LNCAP (cell line): ENCODE results near the gene SLC26A5.

ENCODE experiments used
- TF ChIP-seq, protein P1 (sequence below): fragments of 450-650 bp; IDR thresholded peaks from 2 replicates; pipeline ENCODE4 v1.5.1; 2017; ENCODE audit warnings: mild to moderate bottlenecking

Gene SLC26A5

DNA sequence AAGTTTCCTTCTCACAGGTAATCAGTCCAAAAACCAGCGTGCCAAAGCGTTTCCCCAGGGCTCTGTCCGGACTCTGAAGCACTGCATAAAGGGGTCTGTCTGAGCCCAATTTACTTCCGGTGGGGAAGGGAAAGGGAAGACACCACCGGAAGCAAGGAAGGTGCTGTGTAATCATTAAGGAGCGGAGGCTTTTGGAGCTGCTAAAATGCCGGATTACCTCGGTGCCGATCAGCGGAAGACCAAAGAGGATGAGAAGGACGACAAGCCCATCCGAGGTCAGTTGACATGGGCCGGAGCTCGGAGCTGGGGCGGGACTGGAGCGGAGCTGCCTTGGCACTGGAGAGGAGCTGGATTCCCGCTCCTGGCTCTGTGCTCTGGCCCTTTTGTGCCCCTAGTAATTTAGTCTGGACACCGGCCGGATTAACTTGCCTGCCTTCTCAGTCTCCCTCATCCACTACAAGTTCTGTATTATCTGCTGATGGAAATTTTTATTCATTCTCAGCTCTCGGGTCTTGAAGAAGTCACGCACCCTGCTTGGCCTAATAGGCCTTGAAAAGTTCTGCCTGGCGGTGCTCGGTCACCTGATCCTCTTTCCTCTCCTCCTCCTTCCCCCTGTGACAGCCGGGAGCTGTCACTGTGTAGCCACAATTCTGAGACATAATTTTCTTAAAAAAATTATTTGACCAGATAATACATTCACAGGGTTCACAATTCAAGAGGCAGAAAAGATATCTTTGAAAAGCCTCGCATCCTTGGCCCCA lies 98.3 kb downstream of the SLC26A5 start, which contains the start of gene PSMC2:
Gene PSMC2, plus strand, starts transcription at position 137 of the 761 bp plus-strand sequence. Its CDS starts 69 bp downstream, at position 206.
- TF ChIP-seq, protein P1, sequence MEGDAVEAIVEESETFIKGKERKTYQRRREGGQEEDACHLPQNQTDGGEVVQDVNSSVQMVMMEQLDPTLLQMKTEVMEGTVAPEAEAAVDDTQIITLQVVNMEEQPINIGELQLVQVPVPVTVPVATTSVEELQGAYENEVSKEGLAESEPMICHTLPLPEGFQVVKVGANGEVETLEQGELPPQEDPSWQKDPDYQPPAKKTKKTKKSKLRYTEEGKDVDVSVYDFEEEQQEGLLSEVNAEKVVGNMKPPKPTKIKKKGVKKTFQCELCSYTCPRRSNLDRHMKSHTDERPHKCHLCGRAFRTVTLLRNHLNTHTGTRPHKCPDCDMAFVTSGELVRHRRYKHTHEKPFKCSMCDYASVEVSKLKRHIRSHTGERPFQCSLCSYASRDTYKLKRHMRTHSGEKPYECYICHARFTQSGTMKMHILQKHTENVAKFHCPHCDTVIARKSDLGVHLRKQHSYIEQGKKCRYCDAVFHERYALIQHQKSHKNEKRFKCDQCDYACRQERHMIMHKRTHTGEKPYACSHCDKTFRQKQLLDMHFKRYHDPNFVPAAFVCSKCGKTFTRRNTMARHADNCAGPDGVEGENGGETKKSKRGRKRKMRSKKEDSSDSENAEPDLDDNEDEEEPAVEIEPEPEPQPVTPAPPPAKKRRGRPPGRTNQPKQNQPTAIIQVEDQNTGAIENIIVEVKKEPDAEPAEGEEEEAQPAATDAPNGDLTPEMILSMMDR = no peak

DNA sequence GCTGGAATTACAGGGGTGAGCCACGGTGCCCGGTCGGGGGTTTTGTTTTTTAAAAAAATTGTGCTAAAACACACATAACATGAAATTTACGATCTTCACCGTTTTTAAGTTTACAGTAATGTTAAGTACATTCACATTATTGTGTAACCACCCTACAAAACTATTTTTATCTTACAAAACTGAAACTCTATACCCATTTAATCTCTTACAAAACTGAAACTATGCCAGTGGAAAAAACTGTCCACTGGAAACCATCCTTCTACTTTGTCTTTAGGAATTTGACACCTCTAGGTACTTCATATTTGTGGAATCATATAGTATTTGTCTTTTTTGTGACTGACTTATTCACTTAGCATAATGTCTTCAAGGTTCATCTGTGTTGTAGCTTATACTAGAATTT lies 99.6 kb downstream of the SLC26A5 start:
- TF ChIP-seq, protein P1 = no peak

DNA sequence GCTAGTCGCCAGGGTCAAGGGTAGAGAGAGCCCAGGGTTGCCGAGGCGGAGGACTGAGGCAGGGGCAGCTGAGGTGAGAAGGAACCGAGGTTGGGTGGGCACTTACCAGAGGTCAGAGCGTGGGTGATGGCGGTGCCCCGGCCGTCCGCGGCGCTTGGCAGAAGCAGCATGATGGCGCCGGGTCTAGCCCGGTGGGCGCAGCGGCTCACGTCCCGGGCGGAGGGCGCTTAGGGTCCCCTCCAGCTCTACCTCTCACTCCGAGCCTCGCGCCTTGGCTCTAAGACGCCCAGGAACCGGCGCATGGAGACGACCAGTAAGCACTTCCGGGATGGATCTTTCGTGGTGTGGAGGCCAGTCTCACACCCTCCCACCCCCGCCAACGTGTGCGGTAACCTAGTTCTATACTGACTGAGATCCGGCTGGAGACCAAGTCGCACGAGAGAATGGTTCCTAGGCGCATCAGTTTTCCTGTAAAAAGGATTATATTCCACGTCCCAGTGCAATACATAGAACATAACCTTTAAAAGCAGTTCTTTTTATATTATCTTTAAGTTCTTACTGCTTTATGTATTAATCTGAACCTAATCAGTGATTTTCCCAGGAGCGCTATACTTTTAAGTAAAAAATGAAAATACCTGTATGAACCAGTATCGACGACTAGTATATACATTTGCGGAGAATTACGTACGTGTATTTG lies 101.4 kb downstream of the SLC26A5 start, which contains the start of gene DNAJC2:
Gene DNAJC2, minus strand, starts transcription at position 315 of the 697 bp plus-strand sequence. Its CDS starts 145 bp downstream, at position 170.
- TF ChIP-seq, protein P1 = no peak

DNA sequence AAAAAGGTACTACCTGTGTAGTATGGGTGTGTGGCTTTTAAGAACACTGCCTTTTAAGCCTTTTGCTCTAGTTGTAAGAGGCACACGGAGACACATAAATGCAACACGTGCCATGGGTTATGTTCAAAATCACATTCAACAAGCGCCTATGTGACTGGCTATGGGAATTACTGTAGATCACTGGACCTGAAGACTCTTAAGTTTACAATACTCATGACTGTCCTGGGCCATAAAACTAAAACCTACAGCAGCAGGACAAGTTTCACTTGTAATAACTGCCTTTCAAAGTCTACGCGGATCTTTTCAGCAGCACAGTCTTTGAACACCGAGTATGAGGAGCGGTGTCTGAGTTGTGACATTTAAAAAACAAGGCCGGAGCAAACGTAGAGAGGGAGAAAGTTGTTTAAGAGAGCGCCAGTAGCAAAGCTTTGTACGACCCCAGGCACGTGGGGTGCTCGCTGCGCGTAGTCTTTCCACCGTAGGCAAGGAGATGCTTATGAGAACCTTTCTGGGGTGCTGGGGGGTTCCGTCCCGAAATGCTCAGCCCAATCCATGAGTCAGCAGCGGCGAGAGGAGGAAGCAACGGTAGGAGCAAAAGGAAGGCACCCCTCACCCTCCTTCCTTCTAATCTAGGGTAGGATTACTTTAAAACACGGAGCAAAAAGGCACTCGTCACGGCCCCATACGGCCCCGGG lies 102.1 kb downstream of the SLC26A5 start:
- TF ChIP-seq, protein P1 = no peak

DNA sequence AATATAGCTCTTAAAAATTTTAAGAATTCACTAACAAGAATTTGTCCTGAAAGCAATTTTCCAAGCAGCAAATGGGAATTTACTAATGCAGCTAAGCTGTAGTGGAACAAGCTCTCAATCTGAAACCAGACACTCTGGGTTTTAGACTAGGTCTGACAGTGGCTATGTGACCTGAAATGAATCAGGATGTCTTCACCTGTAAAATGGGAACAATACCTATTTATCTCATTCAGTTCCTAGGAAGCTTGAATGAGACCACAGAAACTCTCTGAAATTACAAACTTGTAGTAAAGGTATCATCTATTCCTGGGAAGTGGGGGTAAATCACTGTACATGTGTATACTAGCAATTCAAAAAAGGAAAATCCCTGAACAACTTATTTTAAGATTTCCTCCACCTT lies 102.7 kb downstream of the SLC26A5 start:
- TF ChIP-seq, protein P1 = no peak

DNA sequence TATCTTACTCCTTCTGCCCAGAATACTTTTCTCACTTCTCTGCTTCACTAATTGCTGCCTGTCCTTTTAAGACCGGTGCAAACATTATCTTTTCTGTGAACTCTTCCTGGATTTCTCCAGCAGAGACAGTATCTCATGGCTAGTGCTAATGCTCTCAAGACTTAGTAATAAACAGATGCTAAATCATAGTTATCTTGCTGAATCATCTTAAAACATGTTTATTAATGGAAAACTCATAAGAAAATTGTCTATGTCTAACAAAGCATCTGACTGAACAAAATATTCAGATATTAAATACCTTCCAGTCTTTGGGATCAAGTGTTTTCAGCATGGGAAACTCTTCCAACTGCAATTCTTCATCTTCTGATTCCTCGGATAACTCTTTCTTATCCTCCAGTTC lies 104.5 kb downstream of the SLC26A5 start:
- TF ChIP-seq, protein P1 = no peak

DNA sequence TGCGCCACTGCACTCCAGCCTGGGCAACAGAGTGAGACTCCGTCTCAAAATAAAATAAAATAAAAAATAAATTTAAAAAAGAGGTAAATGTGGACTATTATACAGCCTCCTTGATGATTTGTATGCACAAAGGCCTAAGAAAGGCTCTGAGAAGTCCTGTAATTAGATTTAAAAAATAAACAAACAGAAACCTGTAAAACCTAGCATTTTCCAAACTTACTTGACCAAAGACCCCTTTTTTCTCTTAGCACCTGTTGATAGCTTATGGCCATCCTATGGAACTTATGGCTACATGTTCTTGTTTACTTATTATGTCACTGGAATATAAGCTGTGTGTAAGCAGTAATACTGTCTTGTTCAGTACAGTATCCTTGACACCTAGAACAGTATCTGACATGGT lies 107.1 kb downstream of the SLC26A5 start:
- TF ChIP-seq, protein P1 = no peak
